Small intestine (tissue), 7 donors: ENCODE data around the gene TBC1D10B. TPM values are rescaled to one million over a fixed set of nuclear protein-coding genes. Genes with fewer than 3 reads are reported as not detected.
A peak's percentile ranks its signal among the peaks of the same experiment; 100 is the strongest.
"Not testable (repeated sequence)": the region's sequence is repeated elsewhere in the genome, so short reads cannot be mapped to it uniquely, and the experiment has no call there.

Source experiments
- DNase-seq, 2 donors: peaks; one replicate each; pipeline versions ENCODE4 v3.0.0 to v3.0.0-alpha.2; 2013
- FAIRE-seq: peaks from 2 replicates; lab custom pipeline; 2012; peaks lifted over from hg19 to GRCh38; lab: Jason Lieb, UNC
- H3K27ac ChIP-seq, 3 donors: one replicate each; pipeline ENCODE4 v1.5.1; 2013; ENCODE audit warnings: low read length in 2 of 3, mild to moderate bottlenecking in 2 of 3, control low read depth in 1 of 3, inconsistent platforms in 1 of 3, low read depth in 1 of 3, moderate library complexity in 1 of 3
- H3K27me3 ChIP-seq, 3 donors: one replicate each; pipeline ENCODE4 v1.6.1; 2013; ENCODE audit warnings: low read length in 3 of 3, inconsistent platforms in 1 of 3; ENCODE audit not compliant: control insufficient read depth in 3 of 3, insufficient read depth in 3 of 3
- H3K36me3 ChIP-seq, 3 donors: one replicate each; pipeline ENCODE4 v1.6.1; 2013; ENCODE audit warnings: low read length in 3 of 3, inconsistent platforms in 1 of 3, low read depth in 1 of 3, mild to moderate bottlenecking in 1 of 3, moderate library complexity in 1 of 3; ENCODE audit not compliant: control insufficient read depth in 3 of 3, insufficient read depth in 2 of 3
- H3K4me1 ChIP-seq, 3 donors: one replicate each; pipeline ENCODE4 v1.6.1; 2013; ENCODE audit warnings: low read length in 2 of 3, inconsistent platforms in 1 of 3, low read depth in 1 of 3, mild to moderate bottlenecking in 1 of 3, moderate library complexity in 1 of 3; ENCODE audit not compliant: control insufficient read depth in 3 of 3, insufficient read depth in 2 of 3
- H3K4me3 ChIP-seq, 3 donors: one replicate each; pipeline ENCODE4 v1.5.1; 2013; ENCODE audit warnings: low read length in 3 of 3, control low read depth in 1 of 3, inconsistent platforms in 1 of 3, low read depth in 1 of 3, mild to moderate bottlenecking in 1 of 3, moderate library complexity in 1 of 3
- H3K9me3 ChIP-seq, 2 donors: one replicate each; pipeline ENCODE4 v1.6.1; 2013; ENCODE audit warnings: low read depth in 1 of 2, low read length in 1 of 2; ENCODE audit not compliant: control insufficient read depth in 2 of 2, insufficient read depth in 1 of 2
- WGBS, 3 donors: extraction: QIAGEN DNeasy Blood & Tissue Kit; methylation state at CpG; one replicate each; pipeline ENCODE4 v1.1.7; 2013; 5-methylcytosine and 5-hydroxymethylcytosine counted together
- polyA plus RNA-seq, 4 donors: library from polyadenylated mRNA; stranded (reverse) in 3 of 4; unstranded in 1 of 4; fragments of 200-250 nt in 3 of 4; fragments of 120-200 nt in 1 of 4; gene quantifications; one replicate each; pipeline versions ENCODE4 v1.2.1 to v1.2.3, GENCODE V29; 2013
- donor health status: healthy with polysubstance abuse.
- donor health status: control.
- donor health status: control.
- donor health status: Bipolar disorder and iron deficiency.
- donor health status: healthy.

TBC1D10B gene
- polyA plus RNA-seq, 4 donors: 30.8 to 46.1 (median 41.9) TPM

- FAIRE-seq: no peak
- no peak for DNase-seq
- no peak overlapping the region for H3K27ac ChIP-seq
- 90 to 94% (median 93%) methylated on average over 31 to 32 of the region's 32 CpGs for WGBS, 3 donors
- H3K4me3 ChIP-seq: no peak overlapping the region
- H3K27me3 ChIP-seq: no peaks in the 10 kb centered on the region
- peaks cover 0 to 6% of the 10 kb centered on the region in 2 donors for H3K9me3 ChIP-seq
- no peaks in the 10 kb centered on the region for H3K4me1 ChIP-seq
- peaks cover 0 to 4% (median 0%) of the 10 kb centered on the region in 3 donors for H3K36me3 ChIP-seq
These were observed 27.4 kb downstream of the TBC1D10B start for GRCh38 chr16:30342751-30343490.

GRCh38 chr16:30341971-30342370, 28.3 kb downstream of the TBC1D10B start:
- not testable (repeated sequence) for DNase-seq, H3K4me3 ChIP-seq, H3K27me3 ChIP-seq, H3K27ac ChIP-seq, H3K9me3 ChIP-seq, FAIRE-seq, H3K36me3 ChIP-seq, H3K4me1 ChIP-seq
- WGBS, 3 donors: 92 to 95% (median 94%) methylated on average over 8 of the region's 8 CpGs

- WGBS, 3 donors: 81 to 91% (median 84%) methylated on average over 13 of the region's 13 CpGs
These were observed 29.7 kb downstream of the TBC1D10B start for GRCh38 chr16:30340621-30341020.

GRCh38 chr16:30338715-30339114, 31.6 kb downstream of the TBC1D10B start:
- FAIRE-seq, H3K36me3 ChIP-seq, H3K4me1 ChIP-seq, H3K27me3 ChIP-seq, H3K4me3 ChIP-seq, H3K27ac ChIP-seq, H3K9me3 ChIP-seq, DNase-seq: not testable (repeated sequence)
- 95 to 99% (median 95%) methylated on average over 3 to 5 of the region's 5 CpGs for WGBS, 3 donors

More at GRCh38 chr16:30340621-30341020, 29.7 kb downstream of the TBC1D10B start:
- H3K27ac ChIP-seq: no peak overlapping the region
- peaks cover 0 to 8% (median 0%) of the 10 kb centered on the region in 3 donors for H3K4me1 ChIP-seq
- no peak for DNase-seq
- H3K4me3 ChIP-seq: no peak overlapping the region
- H3K36me3 ChIP-seq: no peaks in the 10 kb centered on the region
- peaks cover 0 to 6% of the 10 kb centered on the region in 2 donors for H3K9me3 ChIP-seq
- H3K27me3 ChIP-seq: no peaks in the 10 kb centered on the region
- no peak for FAIRE-seq

- WGBS, 3 donors: 85 to 94% (median 90%) methylated on average over 9 to 10 of the region's 10 CpGs
- H3K36me3 ChIP-seq, DNase-seq, H3K4me1 ChIP-seq, H3K27ac ChIP-seq, FAIRE-seq, H3K27me3 ChIP-seq, H3K4me3 ChIP-seq, H3K9me3 ChIP-seq: not testable (repeated sequence)
These were observed 32.3 kb downstream of the TBC1D10B start for GRCh38 chr16:30337964-30338357.

GRCh38 chr16:30335598-30336474, 34.5 kb downstream of the TBC1D10B start:
- 26 to 41% (median 32%) methylated on average over 16 to 17 of the region's 17 CpGs for WGBS, 3 donors
- H3K27ac ChIP-seq: peak overlapping the region; percentile 29 to 95 (median 91)
- H3K9me3 ChIP-seq: peaks cover 0 to 6% of the 10 kb centered on the region in 2 donors
- H3K4me3 ChIP-seq: peak overlapping the region; percentile 57 to 64 (median 60)
- peaks cover 0 to 10% (median 0%) of the 10 kb centered on the region in 3 donors for H3K4me1 ChIP-seq
- H3K27me3 ChIP-seq: no peaks in the 10 kb centered on the region
- H3K36me3 ChIP-seq: no peaks in the 10 kb centered on the region
- DNase-seq: peak; percentile 29 to 31
- no peak for FAIRE-seq

- peak; percentile 75 to 91 for DNase-seq
- Histone ChIP-seq H3K27ac (peak overlapping the region; percentile 91 to 98 (median 95)), H3K4me3 (peak overlapping the region; percentile 60 to 72 (median 64))
- H3K4me1 ChIP-seq, H3K36me3 ChIP-seq, H3K27me3 ChIP-seq, FAIRE-seq, H3K9me3 ChIP-seq: not testable (repeated sequence)
- WGBS, 3 donors: 0% methylated on average over 37 to 70 of the region's 70 CpGs
These were observed 35.2 kb downstream of the TBC1D10B start for GRCh38 chr16:30335028-30335597.

- DNase-seq: peak; percentile 90 to 91
- not testable (repeated sequence) for H3K4me1 ChIP-seq, H3K9me3 ChIP-seq, FAIRE-seq, H3K27me3 ChIP-seq, H3K36me3 ChIP-seq
- 0% methylated on average over 9 to 27 of the region's 33 CpGs for WGBS, 3 donors
- peak overlapping the region; percentile 50 to 72 (median 64) for H3K4me3 ChIP-seq
- H3K27ac ChIP-seq: peak overlapping the region; percentile 91 to 98 (median 95)
These were observed 35.8 kb downstream of the TBC1D10B start for GRCh38 chr16:30334473-30334989.
